ENCODE results near the gene GMDS. TPM values are rescaled to one million over a fixed set of nuclear protein-coding genes. Genes with fewer than 3 reads are reported as not detected.

Gene GMDS
- polyA plus RNA-seq, 1 experiment: 7.1 TPM

DNA sequence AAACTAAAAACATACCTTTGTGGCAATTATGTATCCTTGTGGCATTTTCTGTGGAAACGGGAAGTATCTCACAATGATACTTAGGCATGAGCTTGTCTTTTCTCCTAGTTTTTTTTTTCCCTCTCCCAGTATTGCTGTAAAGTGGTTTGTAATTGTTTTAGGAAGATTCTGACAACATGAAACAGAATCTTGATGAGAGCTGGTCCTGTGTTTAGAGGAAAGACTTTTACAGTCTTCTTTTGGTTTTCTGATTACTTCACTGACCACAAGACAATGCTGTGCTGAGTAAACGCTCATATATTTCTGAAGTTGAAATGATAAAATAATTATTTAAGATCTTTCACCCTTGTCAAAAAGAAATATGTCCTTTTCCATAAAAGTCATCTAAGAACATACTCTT lies 434.5 kb downstream of the GMDS start:
- H3K36me3 ChIP-seq (ENCODE audit: control insufficient read depth, insufficient read depth, low read length): no peaks in the 10 kb centered on the region
- H3K4me3 ChIP-seq (ENCODE audit: low read depth, low read length): no peak overlapping the region
- ChIA-PET POLR2A (interaction anchor here (0.6 kb wide), 1 partner anchor 296 kb away, joined by 3 read pairs; no protein-coding TSS in a partner anchor), CTCF (no interaction called here)
- DNase-seq (ENCODE audit: low read depth): no peak
- H3K27me3 ChIP-seq (ENCODE audit: control insufficient read depth, insufficient read depth, low read length): no peaks in the 10 kb centered on the region
- TF ChIP-seq, protein P1, sequence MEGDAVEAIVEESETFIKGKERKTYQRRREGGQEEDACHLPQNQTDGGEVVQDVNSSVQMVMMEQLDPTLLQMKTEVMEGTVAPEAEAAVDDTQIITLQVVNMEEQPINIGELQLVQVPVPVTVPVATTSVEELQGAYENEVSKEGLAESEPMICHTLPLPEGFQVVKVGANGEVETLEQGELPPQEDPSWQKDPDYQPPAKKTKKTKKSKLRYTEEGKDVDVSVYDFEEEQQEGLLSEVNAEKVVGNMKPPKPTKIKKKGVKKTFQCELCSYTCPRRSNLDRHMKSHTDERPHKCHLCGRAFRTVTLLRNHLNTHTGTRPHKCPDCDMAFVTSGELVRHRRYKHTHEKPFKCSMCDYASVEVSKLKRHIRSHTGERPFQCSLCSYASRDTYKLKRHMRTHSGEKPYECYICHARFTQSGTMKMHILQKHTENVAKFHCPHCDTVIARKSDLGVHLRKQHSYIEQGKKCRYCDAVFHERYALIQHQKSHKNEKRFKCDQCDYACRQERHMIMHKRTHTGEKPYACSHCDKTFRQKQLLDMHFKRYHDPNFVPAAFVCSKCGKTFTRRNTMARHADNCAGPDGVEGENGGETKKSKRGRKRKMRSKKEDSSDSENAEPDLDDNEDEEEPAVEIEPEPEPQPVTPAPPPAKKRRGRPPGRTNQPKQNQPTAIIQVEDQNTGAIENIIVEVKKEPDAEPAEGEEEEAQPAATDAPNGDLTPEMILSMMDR (IDR thresholded peaks at IDR 0.05; ENCODE audit: insufficient read depth, low read depth, low read length): no peak

GRCh38 chr6:1809291-1809988 lies 436.0 kb downstream of the GMDS start:
- ChIA-PET POLR2A (no interaction called here), CTCF (no interaction called here)
- no peak overlapping the region for H3K4me3 ChIP-seq (ENCODE audit: low read depth, low read length)
- H3K27me3 ChIP-seq (ENCODE audit: control insufficient read depth, insufficient read depth, low read length): no peaks in the 10 kb centered on the region
- no peak for DNase-seq (ENCODE audit: low read depth)
- TF ChIP-seq, protein P1 (IDR thresholded peaks at IDR 0.05; ENCODE audit: insufficient read depth, low read depth, low read length): no peak
- no peaks in the 10 kb centered on the region for H3K36me3 ChIP-seq (ENCODE audit: control insufficient read depth, insufficient read depth, low read length)

- no peaks in the 10 kb centered on the region for H3K27me3 ChIP-seq (ENCODE audit: control insufficient read depth, insufficient read depth, low read length)
- POLR2A ChIA-PET: no interaction called here
- CTCF ChIA-PET: no interaction called here
- TF ChIP-seq, protein P1 (IDR thresholded peaks at IDR 0.05; ENCODE audit: insufficient read depth, low read depth, low read length): no peak
- H3K36me3 ChIP-seq (ENCODE audit: control insufficient read depth, insufficient read depth, low read length): no peaks in the 10 kb centered on the region
- H3K4me3 ChIP-seq (ENCODE audit: low read depth, low read length): no peak overlapping the region
- no peak for DNase-seq (ENCODE audit: low read depth)
Measured at GRCh38 chr6:1806935-1807334, 438.5 kb downstream of the GMDS start.

- POLR2A ChIA-PET: no interaction called here
Measured at GRCh38 chr6:1802491-1803395, 442.7 kb downstream of the GMDS start.

More at GRCh38 chr6:1802491-1803395, 442.7 kb downstream of the GMDS start:
- Histone ChIP-seq H3K4me3 (ENCODE audit: low read depth, low read length) (no peak overlapping the region), H3K27me3 (ENCODE audit: control insufficient read depth, insufficient read depth, low read length) (no peaks in the 10 kb centered on the region), H3K36me3 (ENCODE audit: control insufficient read depth, insufficient read depth, low read length) (no peaks in the 10 kb centered on the region)
- CTCF ChIA-PET: interaction anchor here (1.0 kb wide), 1 partner anchor 10 kb away, joined by 3 read pairs; no protein-coding TSS in a partner anchor
- no peak for DNase-seq (ENCODE audit: low read depth)
- TF ChIP-seq, protein P1 (IDR thresholded peaks at IDR 0.05; ENCODE audit: insufficient read depth, low read depth, low read length): no peak

All from BJ (cell line).